ENCODE data around the gene SLCO1B1. TPM values are rescaled to one million over a fixed set of nuclear protein-coding genes. Genes with fewer than 3 reads are reported as not detected.
"Not testable (repeated sequence)": the region's sequence is repeated elsewhere in the genome, so short reads cannot be mapped to it uniquely, and the experiment has no call there.

Gene SLCO1B1
- polyA plus RNA-seq, 1 experiment: not detected

DNA sequence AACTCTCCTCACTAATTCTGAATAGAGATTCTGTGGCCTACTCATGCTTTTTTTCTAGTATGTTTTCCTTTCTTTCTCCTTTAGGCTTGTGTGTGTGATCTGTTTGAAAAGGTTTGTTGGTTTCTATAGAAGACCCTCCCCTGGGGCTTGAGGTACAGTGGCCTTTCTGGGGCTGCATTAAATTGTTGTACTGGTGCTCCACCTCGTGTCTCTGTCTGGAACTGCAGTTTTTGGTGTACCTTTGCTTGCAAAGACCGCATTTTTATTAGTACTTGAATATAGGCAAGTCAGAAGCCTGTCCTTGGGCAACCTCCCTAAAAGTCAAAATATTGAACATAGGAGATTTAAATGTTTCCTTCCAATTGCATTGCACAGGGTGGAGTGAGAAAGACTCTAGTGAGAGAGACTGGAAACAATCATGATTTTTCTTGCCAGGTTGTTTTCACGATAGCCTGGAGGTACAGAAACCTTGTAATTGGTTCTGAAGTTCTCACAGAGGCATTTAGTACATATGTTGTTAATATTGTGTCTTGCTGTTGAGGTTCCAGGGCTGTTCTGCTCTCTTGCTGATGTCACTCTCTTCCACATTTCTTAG, 39.0 kb downstream of the SLCO1B1 start:
- Histone ChIP-seq H3K4me3 (ENCODE audit: low read depth, low read length) (no peak overlapping the region), H3K9me3 (ENCODE audit: control insufficient read depth, insufficient read depth, low read length) (no peaks in the 10 kb centered on the region), H3K27ac (ENCODE audit: low read depth, low read length) (no peak overlapping the region), H3K27me3 (ENCODE audit: control insufficient read depth, insufficient read depth, low read length) (no peaks in the 10 kb centered on the region)
- TF ChIP-seq, protein P1, sequence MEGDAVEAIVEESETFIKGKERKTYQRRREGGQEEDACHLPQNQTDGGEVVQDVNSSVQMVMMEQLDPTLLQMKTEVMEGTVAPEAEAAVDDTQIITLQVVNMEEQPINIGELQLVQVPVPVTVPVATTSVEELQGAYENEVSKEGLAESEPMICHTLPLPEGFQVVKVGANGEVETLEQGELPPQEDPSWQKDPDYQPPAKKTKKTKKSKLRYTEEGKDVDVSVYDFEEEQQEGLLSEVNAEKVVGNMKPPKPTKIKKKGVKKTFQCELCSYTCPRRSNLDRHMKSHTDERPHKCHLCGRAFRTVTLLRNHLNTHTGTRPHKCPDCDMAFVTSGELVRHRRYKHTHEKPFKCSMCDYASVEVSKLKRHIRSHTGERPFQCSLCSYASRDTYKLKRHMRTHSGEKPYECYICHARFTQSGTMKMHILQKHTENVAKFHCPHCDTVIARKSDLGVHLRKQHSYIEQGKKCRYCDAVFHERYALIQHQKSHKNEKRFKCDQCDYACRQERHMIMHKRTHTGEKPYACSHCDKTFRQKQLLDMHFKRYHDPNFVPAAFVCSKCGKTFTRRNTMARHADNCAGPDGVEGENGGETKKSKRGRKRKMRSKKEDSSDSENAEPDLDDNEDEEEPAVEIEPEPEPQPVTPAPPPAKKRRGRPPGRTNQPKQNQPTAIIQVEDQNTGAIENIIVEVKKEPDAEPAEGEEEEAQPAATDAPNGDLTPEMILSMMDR (IDR thresholded peaks at IDR 0.05; ENCODE audit: low read depth, low read length): peak; percentile 65
- ChIA-PET CTCF (interaction anchor here (1.4 kb wide), 1 partner anchor 525 kb away, joined by 5 read pairs; no protein-coding TSS in a partner anchor), POLR2A (no interaction called here)
- DNase-seq (ENCODE audit: low read depth, low spot score): no peak

GRCh38 chr12:21172079-21172478, 41.1 kb downstream of the SLCO1B1 start:
- ChIA-PET CTCF (interaction anchor here (0.5 to 1.1 kb wide), 2 partner anchors 566 to 1433 kb away, joined by 3 to 5 read pairs; no protein-coding TSS in a partner anchor), POLR2A (no interaction called here)
- Histone ChIP-seq H3K4me3 (ENCODE audit: low read depth, low read length) (no peak overlapping the region), H3K27ac (ENCODE audit: low read depth, low read length) (no peak overlapping the region), H3K27me3 (ENCODE audit: control insufficient read depth, insufficient read depth, low read length) (no peaks in the 10 kb centered on the region), H3K9me3 (ENCODE audit: control insufficient read depth, insufficient read depth, low read length) (no peaks in the 10 kb centered on the region)
- TF ChIP-seq, protein P1 (IDR thresholded peaks at IDR 0.05; ENCODE audit: low read depth, low read length): no peak
- DNase-seq (ENCODE audit: low read depth, low spot score): no peak

GRCh38 chr12:21183721-21184275, 52.8 kb downstream of the SLCO1B1 start:
- CTCF ChIA-PET: no interaction called here
- Histone ChIP-seq H3K9me3 (ENCODE audit: control insufficient read depth, insufficient read depth, low read length) (peaks cover 11% of the 10 kb centered on the region), H3K27me3 (ENCODE audit: control insufficient read depth, insufficient read depth, low read length) (no peaks in the 10 kb centered on the region), H3K27ac (ENCODE audit: low read depth, low read length) (no peak overlapping the region), H3K4me3 (ENCODE audit: low read depth, low read length) (no peak overlapping the region)
- POLR2A ChIA-PET: no interaction called here
- TF ChIP-seq, protein P1 (IDR thresholded peaks at IDR 0.05; ENCODE audit: low read depth, low read length): no peak
- no peak for DNase-seq (ENCODE audit: low read depth, low spot score)

DNA sequence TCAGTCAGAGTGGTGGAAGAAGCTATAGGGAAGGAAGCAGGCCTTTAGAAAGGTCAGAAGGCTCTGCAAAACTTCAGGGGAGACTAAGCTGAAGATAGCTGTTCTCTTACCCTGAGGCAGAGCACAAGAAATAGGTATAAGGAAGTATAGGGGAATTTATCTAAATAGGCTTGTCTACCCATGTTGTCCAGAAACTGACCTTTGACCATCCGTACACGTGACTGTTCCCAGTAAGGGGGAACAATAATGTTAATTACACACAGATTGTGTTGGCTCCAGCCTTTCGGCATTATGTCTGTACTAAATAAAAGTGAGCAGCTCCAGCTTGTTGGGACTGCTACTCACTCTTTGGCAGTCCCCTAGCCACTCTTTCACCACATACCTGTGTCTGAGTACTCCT, 59.0 kb downstream of the SLCO1B1 start:
- Histone ChIP-seq H3K27ac (ENCODE audit: low read depth, low read length) (no peak overlapping the region), H3K4me3 (ENCODE audit: low read depth, low read length) (no peak overlapping the region), H3K9me3 (ENCODE audit: control insufficient read depth, insufficient read depth, low read length) (peaks cover 2% of the 10 kb centered on the region; the same call in 1 of the 2 replicates), H3K27me3 (ENCODE audit: control insufficient read depth, insufficient read depth, low read length) (no peaks in the 10 kb centered on the region)
- TF ChIP-seq, protein P1 (IDR thresholded peaks at IDR 0.05; ENCODE audit: low read depth, low read length): no peak
- ChIA-PET CTCF (no interaction called here), POLR2A (no interaction called here)
- DNase-seq (ENCODE audit: low read depth, low spot score): no peak

- H3K27ac ChIP-seq (ENCODE audit: low read depth, low read length); H3K9me3 ChIP-seq (ENCODE audit: control insufficient read depth, insufficient read depth, low read length); CTCF ChIA-PET; H3K4me3 ChIP-seq (ENCODE audit: low read depth, low read length); DNase-seq (ENCODE audit: low read depth, low spot score); H3K27me3 ChIP-seq (ENCODE audit: control insufficient read depth, insufficient read depth, low read length); POLR2A ChIA-PET: not testable (repeated sequence)
Measured at GRCh38 chr12:21214433-21214832, 83.4 kb downstream of the SLCO1B1 start.
